ENCODE data around the gene POLR2L. TPM values are rescaled to one million over a fixed set of nuclear protein-coding genes. Genes with fewer than 3 reads are reported as not detected.
A peak's percentile ranks its signal among the peaks of the same experiment; 100 is the strongest.

POLR2L gene
- polyA plus RNA-seq, 3 donors = 106 to 132 (median 125) TPM

- DNase-seq = no peak
Observed at GRCh38 chr11:829176-829846, 13.0 kb downstream of the POLR2L start.

GRCh38 chr11:828506-829175 is 13.7 kb downstream of the POLR2L start:
- DNase-seq = no peak

- DNase-seq = no peak
Observed at GRCh38 chr11:827897-828192, 14.5 kb downstream of the POLR2L start, which contains the start of gene CRACR2B. TSS of gene CRACR2B (plus strand) at chr11:827919. CDS start at chr11:828608, 689 bp downstream.

GRCh38 chr11:827146-827896 is 15.0 kb downstream of the POLR2L start:
- no peak for DNase-seq

GRCh38 chr11:826836-827145 is 15.5 kb downstream of the POLR2L start:
- no peak for DNase-seq

GRCh38 chr11:826227-826621 is 16.1 kb downstream of the POLR2L start:
- no peak for DNase-seq

- DNase-seq = no peak
Observed at GRCh38 chr11:825366-826226, 16.7 kb downstream of the POLR2L start.

GRCh38 chr11:824942-825341 is 17.4 kb downstream of the POLR2L start:
- DNase-seq = no peak

GRCh38 chr11:824292-824880 is 17.9 kb downstream of the POLR2L start:
- no peak for DNase-seq

GRCh38 chr11:823441-824291 is 18.7 kb downstream of the POLR2L start:
- no peak for DNase-seq

- DNase-seq = no peak
Observed at GRCh38 chr11:821512-822371, 20.6 kb downstream of the POLR2L start.

GRCh38 chr11:820655-821511 is 21.4 kb downstream of the POLR2L start:
- no peak for DNase-seq

- DNase-seq = peak; percentile 81
Observed at GRCh38 chr11:819943-820649, 22.2 kb downstream of the POLR2L start.

GRCh38 chr11:819129-819931 is 23.0 kb downstream of the POLR2L start:
- DNase-seq = peak; percentile 88

GRCh38 chr11:818396-819128 is 23.8 kb downstream of the POLR2L start, which contains the start of gene PNPLA2:
TSS of gene PNPLA2 (plus strand) at chr11:818914. CDS start at chr11:819719, 805 bp downstream.
- no peak for DNase-seq

- DNase-seq = no peak
Observed at GRCh38 chr11:816433-816779, 25.9 kb downstream of the POLR2L start.

Measured in renal pelvis (tissue), 4 donors.